ENCODE data around the gene RABGAP1. TPM values are rescaled to one million over a fixed set of nuclear protein-coding genes. Genes with fewer than 3 reads are reported as not detected.

The RABGAP1 gene
- polyA plus RNA-seq, 1 donor from 2014 or later: 19.0 TPM

- peaks cover 9% of the 10 kb centered on the region for H3K36me3 Mint-ChIP-seq
Measured at GRCh38 chr9:123062351-123063176, 121.7 kb downstream of the RABGAP1 start.

GRCh38 chr9:123063177-123063598 lies 122.4 kb downstream of the RABGAP1 start:
- Mint-ChIP-seq H3K36me3 (peaks cover 10% of the 10 kb centered on the region), H3K27ac (no peak overlapping the region), H3K4me3 (no peak overlapping the region), H3K4me1 (no peaks in the 10 kb centered on the region), H3K27me3 (no peaks in the 10 kb centered on the region), H3K9me3 (no peaks in the 10 kb centered on the region)

More at GRCh38 chr9:123062351-123063176, 121.7 kb downstream of the RABGAP1 start:
- Mint-ChIP-seq H3K4me3 (no peak overlapping the region), H3K9me3 (no peaks in the 10 kb centered on the region), H3K27me3 (no peaks in the 10 kb centered on the region), H3K27ac (no peak overlapping the region), H3K4me1 (no peaks in the 10 kb centered on the region)

- H3K27me3 Mint-ChIP-seq: no peaks in the 10 kb centered on the region
- H3K36me3 Mint-ChIP-seq: peaks cover 9% of the 10 kb centered on the region
- no peak overlapping the region for H3K4me3 Mint-ChIP-seq
- no peaks in the 10 kb centered on the region for H3K4me1 Mint-ChIP-seq
- no peaks in the 10 kb centered on the region for H3K9me3 Mint-ChIP-seq
- no peak overlapping the region for H3K27ac Mint-ChIP-seq
Measured at GRCh38 chr9:123063896-123064295, 123.1 kb downstream of the RABGAP1 start.

- Mint-ChIP-seq H3K27ac (no peak overlapping the region), H3K4me1 (no peaks in the 10 kb centered on the region), H3K4me3 (no peak overlapping the region)
Measured at GRCh38 chr9:123064716-123065115, 123.9 kb downstream of the RABGAP1 start.

GRCh38 chr9:123065196-123065595 lies 124.4 kb downstream of the RABGAP1 start:
- peaks cover 6% of the 10 kb centered on the region for H3K36me3 Mint-ChIP-seq
- peaks cover 0 to 1% (median 0%) of the 10 kb centered on the region in 3 donors for H3K4me1 Mint-ChIP-seq
- no peaks in the 10 kb centered on the region for H3K27me3 Mint-ChIP-seq
- no peak overlapping the region for H3K4me3 Mint-ChIP-seq
- no peaks in the 10 kb centered on the region for H3K9me3 Mint-ChIP-seq
- H3K27ac Mint-ChIP-seq: no peak overlapping the region

More at GRCh38 chr9:123064716-123065115, 123.9 kb downstream of the RABGAP1 start:
- Mint-ChIP-seq H3K9me3 (no peaks in the 10 kb centered on the region), H3K27me3 (no peaks in the 10 kb centered on the region), H3K36me3 (peaks cover 6% of the 10 kb centered on the region)

- Mint-ChIP-seq H3K4me3 (no peak overlapping the region), H3K27me3 (no peaks in the 10 kb centered on the region), H3K9me3 (no peaks in the 10 kb centered on the region), H3K36me3 (peaks cover 9% of the 10 kb centered on the region), H3K4me1 (peaks cover 3 to 5% (median 3%) of the 10 kb centered on the region in 3 donors), H3K27ac (no peak overlapping the region)
Measured at GRCh38 chr9:123067136-123067535, 126.3 kb downstream of the RABGAP1 start.

GRCh38 chr9:123069010-123069481 lies 128.2 kb downstream of the RABGAP1 start:
- no peaks in the 10 kb centered on the region for H3K27me3 Mint-ChIP-seq
- H3K36me3 Mint-ChIP-seq: peaks cover 9% of the 10 kb centered on the region
- no peaks in the 10 kb centered on the region for H3K9me3 Mint-ChIP-seq
- peaks cover 14 to 20% (median 18%) of the 10 kb centered on the region in 3 donors for H3K4me1 Mint-ChIP-seq
- H3K4me3 Mint-ChIP-seq: no peak overlapping the region
- no peak overlapping the region for H3K27ac Mint-ChIP-seq

GRCh38 chr9:123070198-123070597 lies 129.4 kb downstream of the RABGAP1 start:
- no peaks in the 10 kb centered on the region for H3K27me3 Mint-ChIP-seq
- peaks cover 9% of the 10 kb centered on the region for H3K36me3 Mint-ChIP-seq
- no peaks in the 10 kb centered on the region for H3K9me3 Mint-ChIP-seq
- H3K4me1 Mint-ChIP-seq: peaks cover 14 to 20% (median 18%) of the 10 kb centered on the region in 3 donors
- H3K4me3 Mint-ChIP-seq: no peak overlapping the region
- H3K27ac Mint-ChIP-seq: no peak overlapping the region

GRCh38 chr9:123072407-123072995 lies 131.7 kb downstream of the RABGAP1 start:
- Mint-ChIP-seq H3K4me1 (peaks cover 14 to 27% (median 18%) of the 10 kb centered on the region in 3 donors), H3K36me3 (peaks cover 5% of the 10 kb centered on the region), H3K4me3 (no peak overlapping the region), H3K27ac (peak overlapping the region in 1 of 3 donors; percentile 59), H3K27me3 (no peaks in the 10 kb centered on the region), H3K9me3 (no peaks in the 10 kb centered on the region)

- Mint-ChIP-seq H3K4me3 (peak overlapping the region in 2 of 4 donors; percentile 32 to 47), H3K4me1 (peaks cover 14 to 27% (median 18%) of the 10 kb centered on the region in 3 donors), H3K27me3 (no peaks in the 10 kb centered on the region), H3K9me3 (no peaks in the 10 kb centered on the region), H3K27ac (no peak overlapping the region), H3K36me3 (peaks cover 4% of the 10 kb centered on the region)
Measured at GRCh38 chr9:123073441-123073840, 132.6 kb downstream of the RABGAP1 start.

GRCh38 chr9:123073991-123074422 lies 133.2 kb downstream of the RABGAP1 start:
- Mint-ChIP-seq H3K4me1 (peaks cover 14 to 27% (median 18%) of the 10 kb centered on the region in 3 donors), H3K27me3 (no peaks in the 10 kb centered on the region), H3K36me3 (peaks cover 4% of the 10 kb centered on the region), H3K4me3 (no peak overlapping the region), H3K27ac (no peak overlapping the region), H3K9me3 (no peaks in the 10 kb centered on the region)

GRCh38 chr9:123074628-123075027 lies 133.8 kb downstream of the RABGAP1 start:
- peaks cover 14 to 27% (median 18%) of the 10 kb centered on the region in 3 donors for H3K4me1 Mint-ChIP-seq
- H3K4me3 Mint-ChIP-seq: peak overlapping the region in 1 of 4 donors; percentile 74
- H3K27ac Mint-ChIP-seq: no peak overlapping the region
- H3K27me3 Mint-ChIP-seq: no peaks in the 10 kb centered on the region
- H3K36me3 Mint-ChIP-seq: peaks cover 4% of the 10 kb centered on the region
- no peaks in the 10 kb centered on the region for H3K9me3 Mint-ChIP-seq

GRCh38 chr9:123080444-123080843 lies 139.6 kb downstream of the RABGAP1 start:
- H3K4me1 Mint-ChIP-seq: peaks cover 6 to 12% (median 7%) of the 10 kb centered on the region in 3 donors
- no peak overlapping the region for H3K27ac Mint-ChIP-seq
- H3K4me3 Mint-ChIP-seq: no peak overlapping the region
- H3K9me3 Mint-ChIP-seq: no peaks in the 10 kb centered on the region
- H3K27me3 Mint-ChIP-seq: no peaks in the 10 kb centered on the region
- peaks cover 7% of the 10 kb centered on the region for H3K36me3 Mint-ChIP-seq

- peaks cover 6 to 9% (median 7%) of the 10 kb centered on the region in 3 donors for H3K4me1 Mint-ChIP-seq
- no peak overlapping the region for H3K4me3 Mint-ChIP-seq
- H3K9me3 Mint-ChIP-seq: no peaks in the 10 kb centered on the region
- no peak overlapping the region for H3K27ac Mint-ChIP-seq
- peaks cover 2% of the 10 kb centered on the region for H3K27me3 Mint-ChIP-seq
- peaks cover 7% of the 10 kb centered on the region for H3K36me3 Mint-ChIP-seq
Measured at GRCh38 chr9:123081824-123082223, 141.0 kb downstream of the RABGAP1 start.

- Mint-ChIP-seq H3K9me3 (no peaks in the 10 kb centered on the region), H3K36me3 (peaks cover 12% of the 10 kb centered on the region), H3K27ac (no peak overlapping the region), H3K27me3 (peaks cover 2% of the 10 kb centered on the region), H3K4me3 (no peak overlapping the region), H3K4me1 (peaks cover 11 to 12% (median 11%) of the 10 kb centered on the region in 3 donors)
Measured at GRCh38 chr9:123083680-123084079, 142.9 kb downstream of the RABGAP1 start.

Measured in IgD-negative memory B cell (primary cell).